Ectodermal cell (in vitro differentiated cells): ENCODE results near the gene SORCS3.

Experiments
- H3K27ac ChIP-seq: 2 replicates; pipeline ENCODE4 v1.7.0; 2013; ENCODE audit warnings: mild to moderate bottlenecking, low read depth, low read length; ENCODE audit not compliant: insufficient read depth, poor library complexity, severe bottlenecking
- H3K27me3 ChIP-seq: 2 replicates; pipeline ENCODE4 v1.7.0; 2013; ENCODE audit warnings: mild to moderate bottlenecking, low read length; ENCODE audit not compliant: insufficient read depth, control insufficient read depth, poor library complexity, severe bottlenecking
- H3K36me3 ChIP-seq: one replicate; pipeline ENCODE4 v1.7.0; 2013; ENCODE audit warnings: low read length; ENCODE audit not compliant: control insufficient read depth, insufficient read depth
- H3K4me1 ChIP-seq: one replicate; pipeline ENCODE4 v1.7.0; 2013; ENCODE audit warnings: low read length; ENCODE audit not compliant: control insufficient read depth, insufficient read depth
- H3K4me3 ChIP-seq: 2 replicates; pipeline ENCODE4 v1.7.0; 2013; ENCODE audit warnings: low read depth, low read length, control low read depth; ENCODE audit not compliant: insufficient read depth
- H3K9me3 ChIP-seq: 2 replicates; pipeline ENCODE4 v1.7.0; 2013; ENCODE audit warnings: mild to moderate bottlenecking, low read length, moderate library complexity; ENCODE audit not compliant: control insufficient read depth
- WGBS, 2 experiments: methylation state at CpG; one replicate each; pipeline ENCODE4 v1.1.7; 2013; ENCODE audit warnings: missing lambda C conversion rate in 2 of 2; 5-methylcytosine and 5-hydroxymethylcytosine counted together

The SORCS3 gene

GRCh38 chr10:105197598-105198364 is 556.7 kb downstream of the SORCS3 start:
- no peak overlapping the region for H3K4me3 ChIP-seq
- H3K27me3 ChIP-seq: no peaks in the 10 kb centered on the region
- no peaks in the 10 kb centered on the region for H3K9me3 ChIP-seq
- H3K4me1 ChIP-seq: no peaks in the 10 kb centered on the region
- no peaks in the 10 kb centered on the region for H3K36me3 ChIP-seq
- H3K27ac ChIP-seq: no peak overlapping the region
- WGBS, 2 experiments: 88 to 97% methylated on average over 5 to 6 of the region's 6 CpGs

GRCh38 chr10:105206616-105207015 is 565.5 kb downstream of the SORCS3 start:
- H3K4me3 ChIP-seq: no peak overlapping the region
- no peaks in the 10 kb centered on the region for H3K4me1 ChIP-seq
- no peaks in the 10 kb centered on the region for H3K36me3 ChIP-seq
- H3K27me3 ChIP-seq: no peaks in the 10 kb centered on the region
- no peak overlapping the region for H3K27ac ChIP-seq
- no peaks in the 10 kb centered on the region for H3K9me3 ChIP-seq

- Histone ChIP-seq H3K27me3 (no peaks in the 10 kb centered on the region), H3K27ac (no peak overlapping the region), H3K4me1 (no peaks in the 10 kb centered on the region), H3K4me3 (no peak overlapping the region), H3K9me3 (no peaks in the 10 kb centered on the region), H3K36me3 (no peaks in the 10 kb centered on the region)
- 85 to 86% methylated on average over 4 of the region's 4 CpGs for WGBS, 2 experiments
Measured at GRCh38 chr10:105207476-105207995, 566.4 kb downstream of the SORCS3 start.

GRCh38 chr10:105210546-105210945 is 569.5 kb downstream of the SORCS3 start:
- 100% methylated on average over 1 of the region's 2 CpGs; no CpG with 5 or more reads in 1 of the 2 experiments for WGBS, 2 experiments

GRCh38 chr10:105237685-105238084 is 596.6 kb downstream of the SORCS3 start:
- peaks cover 4% of the 10 kb centered on the region for H3K9me3 ChIP-seq
- no peaks in the 10 kb centered on the region for H3K36me3 ChIP-seq
- peaks cover 12% of the 10 kb centered on the region for H3K4me1 ChIP-seq
- H3K27ac ChIP-seq: no peak overlapping the region
- H3K4me3 ChIP-seq: no peak overlapping the region
- 94 to 100% methylated on average over 1 of the region's 2 CpGs for WGBS, 2 experiments
- H3K27me3 ChIP-seq: no peaks in the 10 kb centered on the region

More at GRCh38 chr10:105210546-105210945, 569.5 kb downstream of the SORCS3 start:
- H3K9me3 ChIP-seq: no peaks in the 10 kb centered on the region
- H3K27me3 ChIP-seq: no peaks in the 10 kb centered on the region
- H3K36me3 ChIP-seq: no peaks in the 10 kb centered on the region
- no peak overlapping the region for H3K4me3 ChIP-seq
- H3K27ac ChIP-seq: no peak overlapping the region
- no peaks in the 10 kb centered on the region for H3K4me1 ChIP-seq

- H3K27ac ChIP-seq: no peak overlapping the region
- no peaks in the 10 kb centered on the region for H3K36me3 ChIP-seq
- H3K4me1 ChIP-seq: peaks cover 12% of the 10 kb centered on the region
- H3K27me3 ChIP-seq: no peaks in the 10 kb centered on the region
- 67 to 86% methylated on average over 2 of the region's 2 CpGs for WGBS, 2 experiments
- H3K4me3 ChIP-seq: no peak overlapping the region
- peaks cover 4% of the 10 kb centered on the region for H3K9me3 ChIP-seq
Measured at GRCh38 chr10:105239311-105240219, 598.5 kb downstream of the SORCS3 start.

DNA sequence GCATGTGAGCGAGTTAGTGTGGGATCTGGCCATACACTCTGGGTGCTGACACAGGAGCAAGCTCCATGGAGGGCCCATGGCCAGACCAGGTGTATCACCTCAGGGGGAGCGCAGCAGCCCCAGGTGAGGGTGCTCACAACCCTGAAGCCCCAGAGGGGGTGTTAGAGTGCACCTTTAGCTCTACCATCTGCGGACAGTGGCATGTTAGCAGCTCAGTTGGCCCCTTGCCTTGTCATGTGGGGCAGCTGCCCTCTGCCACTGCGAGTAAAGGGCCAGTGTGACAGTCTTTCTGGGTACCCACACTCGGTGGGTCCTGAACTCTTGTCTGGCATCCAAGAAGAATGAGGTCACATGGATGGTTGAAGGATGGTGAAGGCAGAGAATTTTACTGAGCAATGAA is 600.2 kb downstream of the SORCS3 start:
- no peaks in the 10 kb centered on the region for H3K27me3 ChIP-seq

DNA sequence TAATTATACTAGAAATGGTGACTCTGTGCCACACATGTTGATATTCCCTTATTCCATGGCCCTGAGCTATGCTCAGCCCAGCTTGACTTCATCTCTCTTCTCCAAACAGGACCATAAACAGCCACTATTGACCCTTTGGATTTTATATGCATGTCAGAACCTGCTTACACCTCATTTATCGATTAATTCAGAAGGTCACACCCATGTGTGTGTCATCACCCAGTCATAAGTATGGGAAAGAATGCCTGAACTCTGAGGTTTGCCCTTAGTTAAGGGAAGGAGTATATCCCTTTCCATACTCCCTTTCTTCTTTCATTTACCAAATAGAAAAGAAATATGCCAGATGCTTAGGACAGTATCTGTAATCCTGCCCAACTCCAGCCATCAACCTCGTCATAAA is 602.3 kb downstream of the SORCS3 start:
- Histone ChIP-seq H3K36me3 (no peaks in the 10 kb centered on the region), H3K4me1 (peaks cover 12% of the 10 kb centered on the region), H3K27ac (no peak overlapping the region), H3K4me3 (no peak overlapping the region), H3K27me3 (no peaks in the 10 kb centered on the region), H3K9me3 (peaks cover 4% of the 10 kb centered on the region)
- 100% methylated on average over 1 to 2 of the region's 2 CpGs for WGBS, 2 experiments

More for the DNA sequence above, 600.2 kb downstream of the SORCS3 start:
- Histone ChIP-seq H3K4me3 (no peak overlapping the region), H3K4me1 (peaks cover 12% of the 10 kb centered on the region), H3K9me3 (peaks cover 4% of the 10 kb centered on the region), H3K36me3 (no peaks in the 10 kb centered on the region), H3K27ac (no peak overlapping the region)
- WGBS, 2 experiments: 95 to 97% methylated on average over 5 of the region's 5 CpGs

DNA sequence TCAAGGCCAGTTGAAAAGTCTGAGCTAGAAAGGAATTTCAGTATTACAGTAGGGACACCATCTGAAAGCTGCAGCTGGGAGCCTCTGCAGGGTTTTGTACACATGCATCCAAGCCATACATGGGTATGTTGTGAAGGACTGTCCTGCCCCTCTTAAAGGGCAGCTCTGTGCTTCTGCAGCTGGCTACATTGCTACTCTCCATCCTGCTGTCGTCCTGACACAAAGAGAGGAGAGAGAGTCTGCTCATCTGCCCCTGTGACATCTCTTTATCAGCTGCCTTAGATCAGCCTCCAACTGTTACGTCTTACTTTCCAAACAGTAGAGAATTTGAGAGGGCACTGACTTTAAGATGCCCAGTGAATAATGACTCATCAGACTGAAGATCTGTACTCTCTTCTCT is 602.7 kb downstream of the SORCS3 start:
- Histone ChIP-seq H3K27me3 (no peaks in the 10 kb centered on the region), H3K4me3 (no peak overlapping the region)
- WGBS, 2 experiments: 48 to 57% methylated on average over 2 of the region's 2 CpGs

More for the DNA sequence above, 602.7 kb downstream of the SORCS3 start:
- Histone ChIP-seq H3K36me3 (no peaks in the 10 kb centered on the region), H3K9me3 (peaks cover 4% of the 10 kb centered on the region), H3K4me1 (peaks cover 12% of the 10 kb centered on the region), H3K27ac (no peak overlapping the region)
